ENCODE results near the gene LPGAT1.

GRCh38 chr1:211762206-211762605 lies 68.4 kb downstream of the LPGAT1 start:
- no peak for TF ChIP-seq CTCF (IDR thresholded peaks at IDR 0.05)
- no peak for TF ChIP-seq POLR2A (IDR thresholded peaks at IDR 0.05)
